GM21367 (cell line): Measurements from ENCODE around the gene ADGRL1.
"Not testable (repeated sequence)": the region's sequence is repeated elsewhere in the genome, so short reads cannot be mapped to it uniquely, and the experiment has no call there.

Experiments used
- ATAC-seq: cut with Tn5 transposase; IDR thresholded peaks from one replicate; pipeline ENCODE4 v1.9.1; 2021; ENCODE audit not compliant: unreplicated experiment

The ADGRL1 gene

DNA sequence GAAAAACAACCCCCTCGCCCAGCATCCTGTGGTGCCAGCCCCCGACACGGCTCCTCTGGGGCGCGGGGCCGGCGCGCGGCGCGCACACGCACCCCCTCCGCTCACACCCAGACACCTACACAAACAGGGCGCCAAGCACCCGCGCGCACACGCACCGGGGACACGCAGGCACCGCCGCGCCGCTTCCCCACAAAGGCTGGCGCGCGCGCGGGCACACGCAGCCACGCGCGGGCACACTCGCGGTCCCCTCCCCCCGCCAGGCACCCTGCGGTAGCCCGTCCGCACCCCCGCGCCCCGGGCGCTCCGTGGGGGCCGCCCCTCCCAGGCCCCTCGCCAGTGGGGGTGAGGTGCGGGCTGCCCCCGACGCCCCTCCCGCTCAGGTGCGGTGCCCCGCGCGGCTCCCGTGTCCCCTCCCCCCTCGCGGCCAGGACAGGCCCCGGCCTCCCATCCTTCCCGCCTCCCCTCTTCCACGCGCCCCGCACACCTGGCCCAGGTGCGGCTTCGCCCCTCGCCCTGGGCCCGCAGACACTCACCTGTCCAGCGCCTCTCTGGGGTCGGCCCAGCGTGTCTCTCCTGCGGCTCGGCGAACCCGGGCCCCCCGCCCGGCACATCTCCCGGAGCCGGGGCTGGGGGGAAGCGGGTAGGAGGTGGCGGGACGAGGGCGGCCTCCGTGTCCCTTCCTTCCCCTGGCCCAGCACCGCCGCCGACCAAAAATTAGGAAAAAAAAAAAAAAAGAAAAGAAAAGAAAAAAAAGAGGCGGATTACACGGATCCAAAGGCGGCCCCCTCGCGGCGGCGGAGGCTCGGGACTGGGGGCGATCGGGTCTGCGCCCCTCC is at the start of gene ADGRL1:
Gene ADGRL1 (minus strand): TSS at position 718 of the 836 bp plus-strand sequence. CDS start 22,567 bp downstream, outside the sequence.
- not testable (repeated sequence) for ATAC-seq

DNA sequence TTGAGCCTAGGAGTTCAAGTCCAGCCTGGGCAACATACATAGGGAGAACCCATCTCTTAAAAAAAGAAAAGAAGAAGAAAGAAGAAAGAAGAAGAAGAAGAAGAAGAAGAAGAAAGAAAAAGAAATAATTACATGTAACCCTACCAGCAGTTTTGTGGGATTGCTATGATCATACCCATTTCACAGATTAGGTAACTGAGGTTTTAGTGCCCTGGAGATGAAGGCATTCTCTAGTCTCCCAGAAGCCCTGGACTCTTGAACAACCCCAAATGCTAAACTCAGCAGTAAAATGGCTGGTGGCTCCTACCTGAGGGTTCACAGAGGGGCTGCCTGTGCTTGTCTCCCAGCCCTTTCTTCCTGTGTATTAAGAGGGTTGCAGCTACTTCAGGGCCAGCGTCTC is 49.3 kb upstream of the ADGRL1 start:
- ATAC-seq, result not testable (repeated sequence)

DNA sequence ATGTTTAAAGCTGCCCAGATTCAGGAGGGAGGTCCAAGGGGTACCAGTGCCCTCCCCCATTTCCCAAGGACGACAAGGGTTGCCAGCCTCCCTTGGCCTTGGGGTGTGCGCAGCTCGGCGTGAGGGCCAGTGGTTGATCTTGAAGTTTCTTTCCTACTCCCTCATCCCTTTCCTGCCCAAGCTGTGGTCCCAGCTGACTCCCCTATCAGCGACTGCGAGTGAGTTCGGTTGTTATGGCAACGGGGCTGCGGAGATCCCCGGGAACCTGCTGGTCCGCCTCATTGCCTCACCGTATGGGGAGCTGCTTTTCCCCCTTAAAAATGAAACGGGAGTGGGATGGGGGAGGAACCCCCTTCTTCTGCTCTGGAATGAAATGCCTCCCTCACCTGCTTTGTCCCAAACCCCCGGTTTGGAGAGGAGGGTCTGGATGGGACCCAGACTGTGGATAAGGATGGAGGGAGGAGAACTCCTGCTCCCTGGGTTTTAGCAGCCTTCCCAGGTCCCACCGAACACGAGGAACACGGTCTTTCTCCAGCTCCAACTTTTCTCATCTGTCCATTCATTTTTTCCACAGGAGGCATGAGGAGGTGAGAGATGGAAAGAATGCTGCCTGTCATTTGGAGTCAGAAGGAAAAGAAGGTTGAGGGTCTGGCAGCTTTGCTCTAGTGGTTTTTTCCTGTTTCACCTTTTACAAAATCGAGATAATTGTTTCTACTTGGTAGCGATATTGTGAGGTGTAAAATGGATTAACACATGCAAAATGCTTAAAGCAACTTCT is 48.0 kb upstream of the ADGRL1 start:
- not testable (repeated sequence) for ATAC-seq

DNA sequence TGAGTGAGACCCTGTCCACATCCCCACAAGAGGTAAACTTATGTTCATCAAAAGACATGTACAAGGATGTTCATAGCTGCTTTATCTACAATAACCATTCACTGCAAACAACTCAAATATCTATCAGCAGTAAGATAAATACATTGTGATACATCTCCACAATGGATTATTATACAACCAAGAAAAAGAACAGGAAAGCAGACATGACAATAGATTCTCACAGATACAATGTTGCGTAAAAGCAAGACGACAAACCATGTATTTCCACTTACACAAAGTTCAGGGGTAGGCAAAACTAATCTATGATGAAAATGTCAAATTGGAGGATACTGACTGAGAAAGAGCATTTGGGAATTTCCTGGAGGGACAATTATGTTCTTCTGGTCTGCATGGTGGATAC is 46.2 kb upstream of the ADGRL1 start:
- ATAC-seq, result not testable (repeated sequence)

DNA sequence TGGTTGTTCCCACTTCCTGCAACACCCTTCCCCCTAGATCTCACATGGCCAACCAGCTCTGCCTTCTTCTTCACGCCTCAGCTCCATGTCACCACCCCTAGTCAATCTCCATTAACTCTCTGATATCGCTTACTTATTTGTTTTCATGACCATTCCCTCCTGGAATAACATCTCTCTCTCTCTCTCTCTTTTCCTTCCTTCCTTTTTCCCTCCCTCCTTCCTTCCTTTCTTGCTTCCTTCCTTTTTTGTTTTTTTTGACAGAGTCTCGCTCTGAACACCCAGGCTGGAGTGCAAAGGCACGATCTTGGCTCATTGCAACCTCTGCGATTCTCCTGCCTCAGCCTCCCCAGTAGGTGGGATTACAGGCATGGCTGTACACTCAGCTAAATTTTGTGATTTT is 44.9 kb upstream of the ADGRL1 start:
- no peak for ATAC-seq

DNA sequence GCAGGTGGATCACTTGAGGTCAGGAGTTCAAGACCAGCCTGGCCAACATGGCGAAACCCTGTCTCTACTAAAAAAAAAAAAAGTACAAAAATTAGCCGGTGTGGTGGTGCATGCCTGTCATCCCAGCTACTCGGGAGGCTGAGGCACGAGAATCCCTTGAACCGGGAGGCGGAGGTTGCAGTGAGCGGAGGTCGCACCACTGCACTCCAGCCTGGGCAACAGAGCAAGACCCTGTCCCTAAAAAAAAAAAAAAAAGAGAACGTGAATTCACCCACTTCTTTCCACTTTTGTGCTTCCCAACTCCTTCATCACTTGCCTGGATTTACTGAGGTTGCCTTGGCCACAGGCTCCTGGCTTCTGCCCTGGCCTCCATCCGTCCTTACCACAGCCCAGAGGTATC is 44.3 kb upstream of the ADGRL1 start:
- not testable (repeated sequence) for ATAC-seq

DNA sequence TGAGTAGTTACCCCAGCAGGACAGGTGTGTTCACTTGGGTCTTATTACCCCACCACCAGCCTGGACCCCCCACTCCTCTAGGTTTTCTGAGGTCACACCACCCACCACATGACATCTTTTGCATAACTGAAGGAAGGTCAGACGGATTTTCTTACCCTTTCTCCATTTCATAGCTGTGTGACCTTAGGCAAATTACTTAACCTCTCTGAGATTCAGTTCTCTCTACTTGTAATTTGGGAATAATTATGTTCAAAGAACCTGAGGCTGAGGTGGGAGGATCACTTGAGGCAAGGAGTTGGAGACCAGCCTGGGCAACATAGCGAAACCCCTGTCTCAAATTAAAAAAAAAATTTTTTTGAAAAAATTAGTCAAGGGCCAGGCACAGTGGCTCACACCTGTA is 43.9 kb upstream of the ADGRL1 start:
- not testable (repeated sequence) for ATAC-seq

DNA sequence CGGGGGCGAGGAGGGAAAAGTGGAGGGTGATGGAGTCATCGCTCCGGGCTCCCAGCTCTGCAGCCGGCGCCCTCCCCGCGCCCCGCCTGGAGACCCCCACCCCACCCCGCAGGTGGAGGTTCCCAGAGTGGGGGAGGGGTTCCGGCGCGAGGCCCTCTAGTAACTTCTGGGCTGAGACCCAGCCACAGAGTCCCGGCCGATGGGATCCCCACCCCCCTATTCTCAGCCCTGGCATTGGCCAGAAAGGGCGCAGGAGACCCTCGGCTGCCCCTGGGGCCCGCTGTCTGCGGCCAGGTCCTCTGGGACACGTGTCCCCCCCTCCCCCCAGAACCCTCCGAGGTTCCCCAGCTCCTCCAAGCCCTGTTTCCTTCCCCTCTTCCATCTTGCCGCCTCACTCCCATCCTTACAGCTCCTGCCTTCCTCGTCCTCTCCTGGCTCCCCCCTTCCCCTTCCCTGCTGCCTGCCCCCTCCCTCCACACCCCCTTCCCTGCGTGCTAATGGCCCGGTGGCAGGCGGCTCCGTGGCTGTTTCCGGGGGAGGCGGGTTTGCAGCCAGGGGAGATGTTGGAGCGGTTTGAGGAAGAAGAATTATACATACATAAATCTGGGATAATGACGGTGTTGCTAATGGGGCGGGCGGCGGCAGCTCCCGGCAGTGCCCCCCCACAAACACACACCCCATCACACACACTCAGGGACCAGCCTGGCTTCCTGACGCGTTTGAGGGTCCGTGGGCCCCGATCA is 43.2 kb upstream of the ADGRL1 start:
- not testable (repeated sequence) for ATAC-seq

DNA sequence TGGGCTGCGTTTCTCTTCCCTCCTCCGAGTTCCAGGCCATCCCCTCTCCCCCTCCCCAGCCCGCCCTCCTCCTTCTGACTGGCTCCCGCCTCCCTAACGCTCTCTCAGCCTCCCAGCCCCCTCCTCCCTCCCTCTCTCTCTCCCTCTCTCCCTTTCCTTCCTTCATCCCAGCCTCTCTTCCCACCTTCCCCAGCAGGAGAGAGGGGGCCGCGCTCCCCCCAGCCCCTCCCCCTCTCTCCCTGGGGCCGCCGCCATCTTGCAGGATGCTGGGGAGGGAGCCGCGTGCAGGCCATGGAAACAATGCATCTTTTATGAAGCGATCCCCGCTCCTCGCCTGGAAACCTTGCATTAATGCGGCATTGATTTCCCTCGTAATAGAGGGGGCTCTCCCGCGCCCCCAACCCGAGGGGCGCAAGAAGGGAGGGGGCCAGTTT is 42.6 kb upstream of the ADGRL1 start:
- no peak for ATAC-seq

DNA sequence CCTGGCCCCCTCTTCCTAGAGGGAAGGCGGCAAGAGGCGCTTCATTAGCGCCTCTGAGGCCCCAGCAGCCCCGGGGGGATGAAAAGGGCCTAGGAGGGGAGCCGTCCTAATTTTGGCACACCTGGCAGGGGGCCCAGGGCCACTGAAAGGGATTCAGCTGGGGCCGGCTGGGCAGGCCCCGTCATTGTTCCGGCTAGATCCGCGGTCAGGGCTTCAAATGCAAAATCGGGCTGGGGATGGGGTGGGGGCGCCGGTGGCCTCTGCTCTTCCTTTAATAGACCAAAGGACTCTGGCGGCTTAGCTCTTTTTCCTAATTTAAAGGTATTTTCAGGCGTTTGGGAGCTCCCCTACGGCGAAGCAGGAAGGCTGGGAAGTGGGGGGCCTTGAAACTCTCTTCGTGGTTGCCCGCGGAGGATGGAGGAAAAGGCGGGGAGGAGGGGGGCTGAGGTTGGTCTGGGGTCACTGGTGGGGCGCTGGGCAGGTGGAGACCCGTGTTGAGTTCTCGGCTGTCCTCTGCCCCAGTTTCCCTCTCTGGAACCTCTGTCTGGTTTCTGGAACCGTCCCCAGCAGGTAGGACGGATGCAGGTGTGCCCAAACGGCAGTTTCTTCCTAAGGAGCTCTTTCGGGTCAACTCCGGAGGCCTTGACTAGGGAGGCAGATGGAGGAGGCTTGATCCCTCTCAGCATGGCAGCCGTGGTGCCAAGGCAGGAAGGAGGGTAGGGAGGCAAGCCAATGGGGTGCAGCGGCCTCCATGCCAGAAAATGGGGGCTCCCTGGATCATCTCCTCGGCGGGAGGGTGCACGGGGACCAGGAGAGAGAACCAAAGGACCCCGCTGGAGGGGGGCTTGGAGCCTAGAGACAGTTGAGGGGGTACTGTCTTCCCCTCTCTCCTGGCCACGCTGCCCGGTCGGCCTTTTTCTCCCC is 41.8 kb upstream of the ADGRL1 start:
- ATAC-seq, result not testable (repeated sequence)

DNA sequence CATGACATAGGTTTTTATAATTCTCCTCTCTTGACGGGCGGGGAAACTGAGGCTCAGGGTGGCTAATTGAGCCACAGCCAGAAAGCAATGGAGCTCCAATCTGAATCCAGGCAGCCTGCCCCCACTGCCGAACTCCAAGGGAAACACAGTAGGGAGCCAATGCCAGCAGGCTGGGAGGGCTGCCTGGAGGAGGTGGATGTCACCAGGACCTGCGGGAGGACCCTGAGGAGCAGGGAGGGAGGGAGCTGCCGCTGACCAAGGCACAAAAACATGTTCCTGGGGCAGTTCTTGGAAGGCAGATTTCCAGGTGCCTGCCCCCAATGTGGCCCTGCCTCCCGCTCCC is 41.2 kb upstream of the ADGRL1 start:
- not testable (repeated sequence) for ATAC-seq

DNA sequence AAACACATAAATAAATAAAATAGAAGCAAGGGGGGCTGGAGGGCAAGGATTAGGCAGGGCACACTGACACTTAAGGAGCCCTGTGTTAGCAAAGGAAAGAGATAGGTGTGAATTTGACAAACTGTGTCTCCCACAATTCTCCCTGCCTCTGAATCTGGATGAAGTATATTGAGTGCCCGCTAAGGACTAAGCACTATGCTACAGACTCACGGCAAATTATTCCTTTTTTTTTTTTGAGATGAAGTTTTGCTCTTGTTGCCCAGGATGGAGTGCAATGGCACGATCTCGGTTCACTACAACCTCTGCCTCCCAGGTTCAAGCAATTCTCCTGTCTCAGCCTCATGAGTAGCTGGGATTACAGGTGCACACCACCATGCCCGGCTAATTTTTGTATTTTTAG is 38.4 kb upstream of the ADGRL1 start:
- ATAC-seq, result not testable (repeated sequence)

DNA sequence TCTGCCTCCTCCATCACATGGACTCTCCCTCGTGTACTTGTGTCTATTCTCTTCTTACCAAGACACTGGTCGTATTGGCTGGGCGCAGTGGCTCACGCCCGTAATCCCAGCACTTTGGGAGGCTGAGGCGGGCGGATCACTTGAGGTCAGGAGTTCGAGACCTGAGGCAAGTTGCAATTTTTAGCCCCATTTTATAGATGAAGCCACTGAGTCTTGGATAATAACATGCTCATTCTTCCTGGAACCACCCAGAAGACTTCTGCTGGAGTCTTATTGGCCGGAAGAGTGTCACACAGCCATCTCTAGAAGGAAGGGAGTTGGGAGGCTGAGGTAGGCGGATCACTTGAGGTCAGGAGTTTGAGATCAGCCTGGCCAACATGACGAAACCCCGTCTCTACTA is 37.7 kb upstream of the ADGRL1 start:
- ATAC-seq, result not testable (repeated sequence)

DNA sequence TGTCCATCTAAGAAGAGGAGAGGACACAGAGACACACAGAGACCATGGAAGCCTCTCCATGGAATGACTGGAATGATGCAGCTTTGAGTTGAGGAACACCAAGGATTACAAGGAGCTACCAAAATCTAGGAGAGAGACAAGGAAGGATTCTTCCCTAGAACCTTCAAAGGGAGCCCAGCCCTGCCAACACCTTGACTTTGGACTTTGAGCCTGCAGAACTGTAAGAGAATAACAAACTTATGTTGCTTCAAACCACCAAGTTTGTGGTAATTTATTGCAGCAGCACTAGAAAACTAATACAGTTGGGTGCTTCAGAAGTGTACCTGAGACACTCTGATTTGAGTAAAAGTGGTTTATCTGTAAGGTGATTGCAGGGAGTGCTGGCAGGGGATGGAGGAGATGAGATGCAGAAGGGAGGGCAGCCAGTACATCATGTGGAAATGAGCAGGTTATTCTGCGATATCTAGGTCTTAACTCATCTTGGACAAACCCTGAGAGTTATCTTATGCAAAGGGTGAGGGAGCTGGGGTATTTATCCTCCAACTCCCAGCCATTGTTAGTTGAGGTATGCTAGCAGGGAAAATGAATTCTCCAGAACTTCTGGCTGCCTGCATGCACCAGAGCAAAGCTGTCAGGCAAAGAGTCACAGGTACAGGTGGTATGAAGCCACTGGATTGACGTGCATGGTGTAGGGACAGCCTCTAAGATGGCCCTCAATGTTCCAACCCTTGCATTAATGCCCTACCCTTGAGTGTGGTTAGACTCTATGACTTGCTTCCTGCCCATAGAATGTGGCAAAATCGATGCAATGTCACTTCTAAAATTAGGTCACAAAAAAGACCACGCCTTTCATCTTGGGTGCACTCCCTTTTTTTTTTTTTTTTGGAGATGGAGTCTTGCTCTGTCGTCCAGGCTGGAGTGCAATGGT is 31.3 kb upstream of the ADGRL1 start:
- ATAC-seq, result no peak

DNA sequence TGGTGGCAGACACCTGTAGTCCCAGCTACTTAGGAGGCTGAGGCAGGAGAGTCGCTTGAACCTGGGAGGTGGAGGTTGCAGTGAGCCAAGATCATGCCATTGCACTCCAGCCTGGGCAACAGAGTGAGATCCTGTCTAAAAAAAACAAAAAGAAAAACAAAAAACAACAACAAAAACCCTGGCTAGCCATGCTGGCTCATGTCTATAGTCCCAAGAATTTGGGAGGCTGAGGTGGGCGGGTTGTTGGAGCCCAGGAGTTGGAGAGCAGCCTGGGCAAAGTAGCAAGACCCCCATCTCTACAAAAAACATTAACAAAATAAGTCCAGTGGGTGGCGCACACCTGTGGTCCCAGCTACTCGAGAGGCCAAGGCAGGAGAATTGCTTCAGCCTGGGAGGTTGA is 27.0 kb upstream of the ADGRL1 start:
- not testable (repeated sequence) for ATAC-seq

DNA sequence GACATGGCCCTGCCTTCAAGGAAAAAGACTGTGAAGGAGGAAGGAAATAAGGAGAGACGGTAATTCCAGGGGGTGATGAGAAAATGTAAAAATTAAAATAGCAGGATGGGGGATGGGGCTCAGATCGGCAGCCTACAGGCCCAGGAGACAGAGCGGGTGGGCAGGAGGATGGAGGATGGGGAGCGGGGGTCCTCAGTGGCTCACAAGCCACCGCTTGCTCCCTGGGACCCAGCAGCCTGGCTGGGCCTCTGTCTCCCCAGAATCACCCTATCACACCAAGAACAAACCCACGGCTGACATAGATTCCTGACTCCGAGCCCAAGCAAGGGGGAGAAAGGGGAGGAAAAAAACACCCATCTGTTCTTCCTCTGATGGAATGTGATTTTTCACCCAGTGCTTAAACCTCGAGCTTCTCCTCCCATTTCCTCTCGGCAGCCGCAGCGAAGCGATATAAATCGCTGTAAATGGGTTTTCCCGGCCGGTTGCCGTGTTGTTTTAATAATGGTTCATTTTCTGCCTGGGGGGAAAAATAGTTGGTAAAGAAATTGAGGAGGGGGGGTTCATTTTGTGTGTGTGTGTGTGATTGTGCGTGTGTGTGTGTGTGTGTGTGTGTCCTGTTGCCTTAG is 22.6 kb upstream of the ADGRL1 start:
- ATAC-seq, result not testable (repeated sequence)

DNA sequence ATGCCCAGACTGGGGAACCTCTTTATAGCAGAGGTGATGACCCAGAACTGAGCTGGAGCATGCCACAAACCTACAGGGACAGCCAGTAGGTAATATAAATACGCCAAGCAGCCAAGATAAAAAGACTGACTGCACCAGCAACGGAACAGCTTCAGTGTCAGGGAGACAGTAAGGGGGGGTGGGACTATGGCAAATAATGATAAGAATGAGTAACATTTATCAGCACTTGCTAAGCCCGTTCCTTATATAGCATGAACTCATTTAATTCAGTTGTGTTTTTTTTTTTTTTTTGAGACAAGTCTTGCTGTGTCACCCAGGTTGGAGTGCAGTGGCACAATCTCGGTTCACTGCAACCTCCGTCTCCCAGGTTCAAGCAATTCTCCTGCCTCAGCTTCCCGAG is 20.5 kb upstream of the ADGRL1 start:
- ATAC-seq, result not testable (repeated sequence)

DNA sequence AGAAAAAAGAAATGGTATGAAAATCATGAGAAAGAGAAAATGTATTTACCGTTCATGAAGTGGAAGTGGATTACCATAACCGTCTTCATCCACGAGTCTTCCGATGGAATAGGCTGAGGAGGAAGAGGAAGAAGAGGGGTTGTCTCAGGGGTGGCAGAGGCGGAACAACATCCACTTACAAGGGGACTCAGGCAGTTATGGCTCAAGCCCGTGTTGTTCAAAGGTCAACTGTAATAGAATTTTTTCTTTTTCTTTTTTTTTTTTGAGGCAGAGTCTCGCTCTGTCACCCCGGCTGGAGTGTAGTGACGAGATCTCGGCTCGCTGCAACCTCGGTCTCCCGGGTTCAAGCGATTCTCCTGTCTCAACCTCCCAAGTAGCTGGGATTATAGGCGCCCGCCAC is 16.9 kb upstream of the ADGRL1 start:
- ATAC-seq, result no peak

DNA sequence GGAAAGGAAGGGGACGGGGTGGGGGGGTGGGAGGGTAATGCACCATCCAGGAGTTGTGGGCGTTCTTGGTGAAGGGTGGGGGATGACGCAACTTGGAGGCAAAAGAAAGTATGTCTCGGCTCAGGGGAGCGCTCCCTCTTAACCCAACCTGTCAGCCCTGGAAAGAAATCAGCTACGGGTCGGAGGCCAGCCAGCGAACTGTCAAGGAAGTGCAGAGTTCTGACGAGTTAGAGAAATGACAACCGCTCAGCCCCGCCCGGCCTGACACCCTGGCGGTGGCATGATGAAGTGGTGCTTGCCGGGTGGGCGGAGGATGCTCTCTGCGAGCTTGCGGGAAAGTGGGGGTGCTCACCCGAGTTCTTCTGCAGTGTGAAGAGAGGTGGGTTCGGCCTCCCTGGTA is 15.4 kb upstream of the ADGRL1 start:
- not testable (repeated sequence) for ATAC-seq
